ENCODE data around the gene KDM8. TPM values are rescaled to one million over a fixed set of nuclear protein-coding genes. Genes with fewer than 3 reads are reported as not detected.
A peak's percentile ranks its signal among the peaks of the same experiment; 100 is the strongest.

Gene KDM8
- polyA plus RNA-seq, 1 of the 3 experiments (the other 2 are of a cell fraction), result 3.3 TPM

- Histone ChIP-seq H3K79me2 (ENCODE audit: insufficient read depth) (peaks cover 10% of the 10 kb centered on the region; the same call in 1 of the 2 replicates), H3K36me3 (replicated peaks in 1 of 2; ENCODE audit: control insufficient read depth in 1 of 2, insufficient read depth in 2 of 2, low read length in 1 of 2) (no peaks in the 10 kb centered on the region), H3K27ac (ENCODE audit: low read depth in 2 of 2, low read length in 1 of 2) (no peak overlapping the region), H3K9me2 (no peaks in the 10 kb centered on the region), H3F3A (replicated peaks; ENCODE audit: insufficient read depth) (peaks cover 7% of the 10 kb centered on the region), H3K4me2 (peak overlapping the region; percentile 82; the same call in 1 of the 2 replicates), H3K4me3 (ENCODE audit: low read depth in 2 of 2, low read length in 1 of 2) (peak overlapping the region in 1 of 2 experiments; percentile 78; a peak in 1 of 4 replicates), H3K9me3 (no peaks in the 10 kb centered on the region), H3K9ac (no peak overlapping the region), H2AFZ (ENCODE audit: low read depth) (no peak overlapping the region), H3K27me3 (ENCODE audit: insufficient read depth) (no peaks in the 10 kb centered on the region), H3K4me1 (ENCODE audit: control insufficient read depth in 1 of 2, insufficient read depth in 2 of 2, low read depth in 1 of 2, low read length in 1 of 2) (peaks cover 4 to 10% of the 10 kb centered on the region in 2 experiments; a peak in 2 of 4 replicates), H4K20me1 (ENCODE audit: insufficient read depth) (no peaks in the 10 kb centered on the region)
- ChIA-PET CTCF (no interaction called here), POLR2A (interaction anchor here (1.3 kb wide), 1 partner anchor 45 kb away, joined by 3 read pairs; no protein-coding TSS in a partner anchor)
- no peak for TF ChIP-seq FOXJ3 (CRISPR knock-in tag; IDR thresholded peaks at IDR 0.05)
- no peak for TF ChIP-seq EP300 (IDR thresholded peaks at IDR 0.05; ENCODE audit: borderline replicate concordance in 1 of 2, low read depth in 1 of 2, low read length in 1 of 2)
- TF ChIP-seq NRF1 (IDR thresholded peaks at IDR 0.05; ENCODE audit: low read depth, low read length), result no peak
- no peak for TF ChIP-seq SIN3A (IDR thresholded peaks at IDR 0.05; ENCODE audit: borderline replicate concordance, low read depth, low read length)
- TF ChIP-seq, protein P1, sequence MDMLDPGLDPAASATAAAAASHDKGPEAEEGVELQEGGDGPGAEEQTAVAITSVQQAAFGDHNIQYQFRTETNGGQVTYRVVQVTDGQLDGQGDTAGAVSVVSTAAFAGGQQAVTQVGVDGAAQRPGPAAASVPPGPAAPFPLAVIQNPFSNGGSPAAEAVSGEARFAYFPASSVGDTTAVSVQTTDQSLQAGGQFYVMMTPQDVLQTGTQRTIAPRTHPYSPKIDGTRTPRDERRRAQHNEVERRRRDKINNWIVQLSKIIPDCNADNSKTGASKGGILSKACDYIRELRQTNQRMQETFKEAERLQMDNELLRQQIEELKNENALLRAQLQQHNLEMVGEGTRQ (IDR thresholded peaks at IDR 0.05; ENCODE audit: borderline replicate concordance, low read depth, low read length), result no peak
- no peak for TF ChIP-seq RXRA (IDR thresholded peaks at IDR 0.05; ENCODE audit: borderline replicate concordance, low read depth)
- no peak for TF ChIP-seq MXI1 (IDR thresholded peaks at IDR 0.05; ENCODE audit: low read depth, low read length)
- TF ChIP-seq, protein P2, sequence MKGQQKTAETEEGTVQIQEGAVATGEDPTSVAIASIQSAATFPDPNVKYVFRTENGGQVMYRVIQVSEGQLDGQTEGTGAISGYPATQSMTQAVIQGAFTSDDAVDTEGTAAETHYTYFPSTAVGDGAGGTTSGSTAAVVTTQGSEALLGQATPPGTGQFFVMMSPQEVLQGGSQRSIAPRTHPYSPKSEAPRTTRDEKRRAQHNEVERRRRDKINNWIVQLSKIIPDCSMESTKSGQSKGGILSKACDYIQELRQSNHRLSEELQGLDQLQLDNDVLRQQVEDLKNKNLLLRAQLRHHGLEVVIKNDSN (IDR thresholded peaks at IDR 0.05; ENCODE audit: borderline replicate concordance, low read depth), result no peak
- no peak for TF ChIP-seq IRF3 (IDR thresholded peaks at IDR 0.05; ENCODE audit: low read depth, low read length)
- TF ChIP-seq, protein P3, sequence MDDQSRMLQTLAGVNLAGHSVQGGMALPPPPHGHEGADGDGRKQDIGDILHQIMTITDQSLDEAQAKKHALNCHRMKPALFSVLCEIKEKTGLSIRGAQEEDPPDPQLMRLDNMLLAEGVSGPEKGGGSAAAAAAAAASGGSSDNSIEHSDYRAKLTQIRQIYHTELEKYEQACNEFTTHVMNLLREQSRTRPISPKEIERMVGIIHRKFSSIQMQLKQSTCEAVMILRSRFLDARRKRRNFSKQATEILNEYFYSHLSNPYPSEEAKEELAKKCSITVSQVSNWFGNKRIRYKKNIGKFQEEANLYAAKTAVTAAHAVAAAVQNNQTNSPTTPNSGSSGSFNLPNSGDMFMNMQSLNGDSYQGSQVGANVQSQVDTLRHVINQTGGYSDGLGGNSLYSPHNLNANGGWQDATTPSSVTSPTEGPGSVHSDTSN (IDR thresholded peaks at IDR 0.05), result no peak
- TF ChIP-seq RAD21 (IDR thresholded peaks at IDR 0.05; ENCODE audit: low read length), result no peak
- TF ChIP-seq CHD2 (IDR thresholded peaks at IDR 0.05; ENCODE audit: low read length, partially characterized antibody), result no peak
- TF ChIP-seq RFX5 (IDR thresholded peaks at IDR 0.05; ENCODE audit: low read length), result no peak
- TF ChIP-seq YY1 (IDR thresholded peaks at IDR 0.05; ENCODE audit: low read depth), result no peak
- no peak for TF ChIP-seq NFIC (IDR thresholded peaks at IDR 0.05; ENCODE audit: borderline replicate concordance)
- TF ChIP-seq MEF2A (IDR thresholded peaks at IDR 0.05; ENCODE audit: borderline replicate concordance, low read depth), result no peak
- 79% methylated on average over 8 of the region's 8 CpGs for WGBS (ENCODE audit: low lambda C conversion rate)
- no peak for DNase-seq
Measured at GRCh38 chr16:27267037-27267677, 63.8 kb downstream of the KDM8 start.
